Heart right ventricle (tissue), 16 donors: Measurements from ENCODE around the gene SLC34A2. TPM values are rescaled to one million over a fixed set of nuclear protein-coding genes. Genes with fewer than 3 reads are reported as not detected.

Experiments used
- ATAC-seq, 8 donors: fragments of 200-7000 bp; cut with Tn5 transposase; one replicate each; pipeline ENCODE4 v1.9.1; 2020; ENCODE audit warnings: mild to moderate bottlenecking in 8 of 8, moderate library complexity in 8 of 8, moderate number of reproducible peaks in 1 of 8
- DNase-seq, 2 donors: peaks; one replicate each; pipeline ENCODE4 v3.0.0-alpha.2; 2020
- H3K27ac ChIP-seq, 10 donors: fragments of 200-600 bp; sonication (generic) in 2 of 10; one replicate each; pipeline versions ENCODE4 v1.5.0 to v1.8.0; 2020 to 2022; ENCODE audit warnings: mild to moderate bottlenecking in 3 of 10
- H3K27me3 ChIP-seq, 7 donors: fragments of 200-600 bp; one replicate each; pipeline ENCODE4 v1.8.0; 2021 to 2022; ENCODE audit warnings: mild to moderate bottlenecking in 2 of 7
- H3K36me3 ChIP-seq, 9 donors: fragments of 200-600 bp; sonication (generic) in 1 of 9; one replicate each; pipeline versions ENCODE4 v1.5.0 to v1.8.0; 2020 to 2022; ENCODE audit warnings: mild to moderate bottlenecking in 2 of 9
- H3K4me1 ChIP-seq, 9 donors: fragments of 200-600 bp; sonication (generic) in 1 of 9; one replicate each; pipeline versions ENCODE4 v1.5.0 to v1.8.0; 2020 to 2022; ENCODE audit warnings: mild to moderate bottlenecking in 4 of 9
- H3K4me3 ChIP-seq, 10 donors: fragments of 200-600 bp; sonication (generic) in 2 of 10; one replicate each; pipeline versions ENCODE4 v1.5.0 to v1.8.0; 2020 to 2022; ENCODE audit warnings: mild to moderate bottlenecking in 7 of 10, moderate library complexity in 2 of 10
- H3K9me3 ChIP-seq, 11 donors: fragments of 200-600 bp in 10 of 11; sonication (generic) in 2 of 11; one replicate each; pipeline versions ENCODE4 v1.5.0 to v1.8.0; 2013 to 2022; ENCODE audit warnings: mild to moderate bottlenecking in 2 of 11, control low read depth in 1 of 11, moderate library complexity in 1 of 11
- WGBS, 2 donors: extraction: QIAGEN DNeasy Blood & Tissue Kit; methylation state at CpG; one replicate each; pipeline ENCODE4 v1.1.7; 2013; ENCODE audit warnings: inconsistent platforms in 1 of 2; 5-methylcytosine and 5-hydroxymethylcytosine counted together
- intact Hi-C, 10 donors: fragments of 100-400 bp; cut with DNase I; formaldehyde crosslinking; loops; one replicate each; pipeline versions ENCODE4 v1.11.1 to v1.14.2; 2022
- polyA plus RNA-seq, 2 donors: library from polyadenylated mRNA; stranded (reverse); fragments of 200-250 nt; gene quantifications; one replicate each; pipeline ENCODE4 v1.2.3, GENCODE V29; 2013
- total RNA-seq, 10 donors: library from RNA; stranded (reverse); fragmentation: NEBNext Ultra II Directional in 3 of 10; extraction: Animal tissue kit (Norgen Biotek cat#: 25700) in 3 of 10; gene quantifications; one replicate each; pipeline versions ENCODE4 v1.2.1 to v1.2.4, GENCODE V29; 2021 to 2023
- TF ChIP-seq, protein P1 (sequence below), 9 donors: fragments of 200-600 bp; sonication (generic) in 2 of 9; IDR thresholded peaks; one replicate each; pipeline versions ENCODE4 v1.5.0 to v1.8.0; 2021 to 2022; ENCODE audit warnings: antibody characterized with exemption in 9 of 9, mild to moderate bottlenecking in 5 of 9, moderate library complexity in 1 of 9
- donor health status: Arrhythmogenic right ventricular cardiomyopathy.
- donor health status: ischemic (EF 13 %, LVEDD 7.1; RV severe dilation, severe dysfunction).
- donor health status: healthy with polysubstance abuse.
- donor health status: DM: no; HTN: yes; CAD: no.
- donor health status: DM: no; HTN: no; CAD: no.
- donor health status: ischemic (EF 25% LVEDD 6.9; RV normal size, moderate dysfunction).
- donor health status: ischemic (EF 25% LVEDD 5.7; RV mildly dilated, moderate dysfunction).
- donor health status: healthy.
- donor health status: DM: yes; HTN: yes; CAD: no.
- donor health status: Ischemic cardiomyopathy.
- donor health status: ischemic (EF 35%, LVEDD 5.7; RV mildly dilated, moderate dysfunction).
- donor health status: nonischemic (EF 11% LVEDD 7.7; RV severe dilation, severe dysfunction).
- donor health status: DM: yes; HTN: yes; CAD: no.
- donor health status: PGD.
- donor health status: ischemic (EF 29% LVEDD 5.4; RV normal size, mild dysfunction).
- donor health status: nonischemic (EF 23%, LVEDD 6.1; RV moderate dilation, normal function).

The SLC34A2 gene
- total and polyA plus RNA-seq, 12 donors = 0.12 to 0.40 (median 0.17) TPM; not detected in 9

DNA sequence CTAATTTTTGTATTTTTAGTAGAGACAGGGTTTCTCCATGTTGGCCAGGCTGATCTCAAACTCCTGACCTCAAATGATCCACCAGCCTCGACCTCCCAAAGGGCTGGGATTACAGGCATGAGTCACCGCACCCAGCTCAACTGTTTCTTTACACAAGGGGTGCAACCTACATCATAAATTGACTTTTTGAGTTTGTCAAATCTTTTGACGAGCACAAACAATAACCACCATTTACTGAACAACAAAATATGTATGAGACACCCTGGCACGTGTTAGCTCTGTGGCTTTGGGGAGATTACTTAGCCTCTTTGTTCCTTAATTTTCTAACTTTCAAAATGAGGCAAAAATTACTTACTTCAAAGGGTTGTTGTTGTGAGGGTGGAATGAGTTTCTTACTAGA lies 23.5 kb upstream of the SLC34A2 start:
- 80% methylated on average over 4 of the region's 4 CpGs for WGBS, 2 donors
- ATAC-seq (no peak), DNase-seq (no peak)
- TF ChIP-seq, protein P1, sequence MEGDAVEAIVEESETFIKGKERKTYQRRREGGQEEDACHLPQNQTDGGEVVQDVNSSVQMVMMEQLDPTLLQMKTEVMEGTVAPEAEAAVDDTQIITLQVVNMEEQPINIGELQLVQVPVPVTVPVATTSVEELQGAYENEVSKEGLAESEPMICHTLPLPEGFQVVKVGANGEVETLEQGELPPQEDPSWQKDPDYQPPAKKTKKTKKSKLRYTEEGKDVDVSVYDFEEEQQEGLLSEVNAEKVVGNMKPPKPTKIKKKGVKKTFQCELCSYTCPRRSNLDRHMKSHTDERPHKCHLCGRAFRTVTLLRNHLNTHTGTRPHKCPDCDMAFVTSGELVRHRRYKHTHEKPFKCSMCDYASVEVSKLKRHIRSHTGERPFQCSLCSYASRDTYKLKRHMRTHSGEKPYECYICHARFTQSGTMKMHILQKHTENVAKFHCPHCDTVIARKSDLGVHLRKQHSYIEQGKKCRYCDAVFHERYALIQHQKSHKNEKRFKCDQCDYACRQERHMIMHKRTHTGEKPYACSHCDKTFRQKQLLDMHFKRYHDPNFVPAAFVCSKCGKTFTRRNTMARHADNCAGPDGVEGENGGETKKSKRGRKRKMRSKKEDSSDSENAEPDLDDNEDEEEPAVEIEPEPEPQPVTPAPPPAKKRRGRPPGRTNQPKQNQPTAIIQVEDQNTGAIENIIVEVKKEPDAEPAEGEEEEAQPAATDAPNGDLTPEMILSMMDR (IDR thresholded peaks at IDR 0.05) = no peak
- no peaks in the 10 kb centered on the region for H3K9me3 ChIP-seq
- no peak overlapping the region for H3K27ac ChIP-seq
- intact Hi-C loops = no loop called here
- H3K27me3 ChIP-seq = peaks cover 0 to 7% (median 0%) of the 10 kb centered on the region in 7 donors
- no peak overlapping the region for H3K4me3 ChIP-seq
- no peaks in the 10 kb centered on the region for H3K36me3 ChIP-seq
- H3K4me1 ChIP-seq = no peaks in the 10 kb centered on the region

DNA sequence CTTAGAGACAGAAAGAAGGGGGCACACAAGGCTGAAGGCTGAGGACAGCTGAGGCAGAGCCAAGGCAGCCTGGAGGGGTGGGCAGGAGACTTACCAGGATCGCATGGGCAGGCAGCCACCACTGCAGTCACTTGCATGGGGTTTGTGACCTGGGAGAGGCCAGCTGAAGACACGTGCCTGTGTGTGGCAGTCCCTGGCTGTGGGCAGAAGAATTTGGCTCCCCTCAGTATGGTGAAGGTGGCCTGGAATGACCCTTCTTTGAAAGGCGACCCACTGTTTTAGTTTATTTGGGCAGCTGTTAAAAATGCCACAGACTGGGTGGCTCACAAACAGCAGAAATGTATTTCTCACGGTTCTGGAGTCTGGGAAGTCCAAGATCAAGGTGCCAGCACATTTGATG lies 22.1 kb upstream of the SLC34A2 start:
- ATAC-seq (no peak), DNase-seq (no peak)
- Histone ChIP-seq H3K36me3 (no peaks in the 10 kb centered on the region), H3K4me1 (no peaks in the 10 kb centered on the region), H3K4me3 (no peak overlapping the region), H3K27me3 (peaks cover 0 to 4% (median 0%) of the 10 kb centered on the region in 7 donors), H3K27ac (no peak overlapping the region), H3K9me3 (no peaks in the 10 kb centered on the region)
- intact Hi-C loops = no loop called here
- WGBS, 2 donors = 78 to 82% methylated on average over 4 of the region's 4 CpGs
- TF ChIP-seq, protein P1 (IDR thresholded peaks at IDR 0.05) = no peak

DNA sequence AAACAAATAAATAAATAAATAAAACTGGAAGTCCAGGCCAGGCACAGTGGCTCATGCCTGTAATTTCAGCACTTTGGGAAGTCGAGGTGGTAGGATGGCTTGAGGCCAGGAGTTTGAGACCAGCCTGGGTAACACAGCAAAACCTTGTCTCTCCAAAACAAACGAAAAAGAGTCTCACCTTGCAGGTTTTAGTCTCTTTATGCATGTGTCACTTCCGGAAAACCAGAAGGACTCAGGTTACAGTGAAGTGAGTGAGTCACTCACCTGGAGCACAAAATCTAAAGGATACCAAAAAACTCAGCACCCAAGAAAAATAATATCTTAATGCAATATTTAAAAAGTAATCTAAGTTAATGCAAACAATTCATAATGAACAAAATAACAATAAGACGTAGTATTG lies 20.1 kb upstream of the SLC34A2 start:
- no peak for DNase-seq
- Histone ChIP-seq H3K36me3 (no peaks in the 10 kb centered on the region), H3K27ac (no peak overlapping the region), H3K27me3 (no peaks in the 10 kb centered on the region), H3K4me3 (no peak overlapping the region), H3K4me1 (no peaks in the 10 kb centered on the region), H3K9me3 (no peaks in the 10 kb centered on the region)
- TF ChIP-seq, protein P1 (IDR thresholded peaks at IDR 0.05) = no peak
- no peak for ATAC-seq
- intact Hi-C loops = no loop called here
- 86 to 88% methylated on average over 4 of the region's 4 CpGs for WGBS, 2 donors

DNA sequence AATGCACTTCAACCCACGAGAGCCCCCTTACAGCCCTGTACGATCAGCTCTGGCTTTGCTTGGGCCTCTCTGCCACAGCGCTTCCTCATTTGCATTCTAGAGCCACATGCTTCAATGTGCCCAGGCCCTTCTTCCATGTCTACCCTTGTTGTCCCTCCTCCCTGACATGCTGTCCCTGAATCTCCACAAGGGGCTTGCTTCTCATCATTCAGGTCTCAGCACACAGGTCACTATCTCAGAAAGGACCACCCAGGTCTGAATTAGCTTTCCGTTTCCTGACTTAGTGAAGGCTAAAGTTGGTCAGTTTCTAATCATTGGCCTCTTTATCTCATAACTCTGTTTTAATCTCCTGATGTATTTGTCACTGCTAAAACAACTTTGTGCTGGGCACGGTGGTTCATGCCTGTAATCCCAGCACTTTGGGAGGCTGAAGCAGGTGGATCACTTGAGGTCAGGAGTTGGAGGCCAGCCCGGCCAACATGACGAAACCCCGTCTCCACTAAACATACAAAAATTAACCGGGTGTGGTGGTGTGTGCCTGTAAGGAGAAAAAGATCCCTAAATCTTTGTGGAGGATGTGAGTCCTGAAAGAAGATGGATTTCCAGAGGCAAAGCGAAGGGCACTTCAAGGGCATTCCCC lies 17.9 kb upstream of the SLC34A2 start:
- Histone ChIP-seq H3K4me3 (no peak overlapping the region), H3K9me3 (no peaks in the 10 kb centered on the region), H3K27me3 (no peaks in the 10 kb centered on the region), H3K36me3 (no peaks in the 10 kb centered on the region), H3K4me1 (no peaks in the 10 kb centered on the region), H3K27ac (no peak overlapping the region)
- intact Hi-C loops = no loop called here
- 85 to 86% methylated on average over 10 of the region's 10 CpGs for WGBS, 2 donors
- DNase-seq (no peak), ATAC-seq (no peak)
- TF ChIP-seq, protein P1 (IDR thresholded peaks at IDR 0.05) = no peak
